ENCODE results near the gene GRK5.

Gene GRK5

GRCh38 chr10:119242186-119242585, 34.8 kb downstream of the GRK5 start:
- no peak overlapping the region for H3K4me3 ChIP-seq (ENCODE audit: low read depth, low read length)
- no peak for DNase-seq (ENCODE audit: low read depth)
- TF ChIP-seq, protein P1, sequence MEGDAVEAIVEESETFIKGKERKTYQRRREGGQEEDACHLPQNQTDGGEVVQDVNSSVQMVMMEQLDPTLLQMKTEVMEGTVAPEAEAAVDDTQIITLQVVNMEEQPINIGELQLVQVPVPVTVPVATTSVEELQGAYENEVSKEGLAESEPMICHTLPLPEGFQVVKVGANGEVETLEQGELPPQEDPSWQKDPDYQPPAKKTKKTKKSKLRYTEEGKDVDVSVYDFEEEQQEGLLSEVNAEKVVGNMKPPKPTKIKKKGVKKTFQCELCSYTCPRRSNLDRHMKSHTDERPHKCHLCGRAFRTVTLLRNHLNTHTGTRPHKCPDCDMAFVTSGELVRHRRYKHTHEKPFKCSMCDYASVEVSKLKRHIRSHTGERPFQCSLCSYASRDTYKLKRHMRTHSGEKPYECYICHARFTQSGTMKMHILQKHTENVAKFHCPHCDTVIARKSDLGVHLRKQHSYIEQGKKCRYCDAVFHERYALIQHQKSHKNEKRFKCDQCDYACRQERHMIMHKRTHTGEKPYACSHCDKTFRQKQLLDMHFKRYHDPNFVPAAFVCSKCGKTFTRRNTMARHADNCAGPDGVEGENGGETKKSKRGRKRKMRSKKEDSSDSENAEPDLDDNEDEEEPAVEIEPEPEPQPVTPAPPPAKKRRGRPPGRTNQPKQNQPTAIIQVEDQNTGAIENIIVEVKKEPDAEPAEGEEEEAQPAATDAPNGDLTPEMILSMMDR (conservative IDR thresholded peaks at IDR 0.05; ENCODE audit: low read depth, low read length), result no peak

DNA sequence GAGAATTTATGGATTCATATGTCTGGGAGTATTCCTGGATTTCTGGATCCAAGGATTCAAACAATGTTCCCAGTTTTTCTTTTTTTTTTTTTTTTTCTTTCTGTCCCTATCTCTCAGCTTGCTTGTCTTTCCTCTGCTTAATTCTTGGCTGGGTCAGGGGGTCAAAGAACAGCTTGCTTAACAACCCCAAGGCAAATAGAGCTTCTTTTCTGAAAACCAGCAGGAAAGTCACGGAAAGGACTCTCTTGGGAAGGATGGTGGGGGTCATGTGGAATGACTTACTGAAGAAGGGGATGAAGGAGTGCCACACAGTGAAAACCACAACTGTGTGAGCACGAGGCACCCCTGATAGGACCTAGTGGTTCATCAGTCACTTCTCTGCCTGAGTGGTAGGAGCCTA, 36.1 kb downstream of the GRK5 start:
- H3K4me3 ChIP-seq (ENCODE audit: low read depth, low read length), result no peak overlapping the region
- DNase-seq (ENCODE audit: low read depth), result no peak
- TF ChIP-seq, protein P1 (conservative IDR thresholded peaks at IDR 0.05; ENCODE audit: low read depth, low read length), result no peak

- TF ChIP-seq, protein P1 (conservative IDR thresholded peaks at IDR 0.05; ENCODE audit: low read depth, low read length), result no peak
- H3K4me3 ChIP-seq (ENCODE audit: low read depth, low read length), result no peak overlapping the region
- no peak for DNase-seq (ENCODE audit: low read depth)
Measured at GRCh38 chr10:119243967-119244366, 36.6 kb downstream of the GRK5 start.

DNA sequence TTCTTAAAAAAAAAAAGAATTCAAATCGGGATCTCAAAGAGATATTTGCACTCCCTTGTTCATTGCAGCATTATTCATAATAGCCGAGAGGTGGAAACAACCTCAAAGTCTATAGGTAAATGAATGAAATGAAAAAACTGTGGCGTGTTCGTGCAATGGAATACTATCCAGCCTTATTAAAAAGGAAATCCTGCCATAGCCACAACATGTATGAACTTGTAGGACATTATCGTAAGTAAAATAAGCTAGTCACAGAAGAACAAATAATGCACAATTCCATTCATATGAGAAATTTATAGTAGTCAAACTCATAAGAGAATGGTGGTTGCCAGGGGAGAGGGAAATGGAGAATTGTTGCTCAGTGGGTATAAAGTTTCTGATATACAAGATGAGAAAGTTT, 37.9 kb downstream of the GRK5 start:
- TF ChIP-seq, protein P1 (conservative IDR thresholded peaks at IDR 0.05; ENCODE audit: low read depth, low read length), result no peak
- no peak for DNase-seq (ENCODE audit: low read depth)
- H3K4me3 ChIP-seq (ENCODE audit: low read depth, low read length), result no peak overlapping the region

GRCh38 chr10:119246862-119247549, 39.6 kb downstream of the GRK5 start:
- no peak overlapping the region for H3K4me3 ChIP-seq (ENCODE audit: low read depth, low read length)
- DNase-seq (ENCODE audit: low read depth), result peak; percentile 95
- TF ChIP-seq, protein P1 (conservative IDR thresholded peaks at IDR 0.05; ENCODE audit: low read depth, low read length), result peak; percentile 26

GRCh38 chr10:119247550-119247894, 40.2 kb downstream of the GRK5 start:
- H3K4me3 ChIP-seq (ENCODE audit: low read depth, low read length), result no peak overlapping the region
- DNase-seq (ENCODE audit: low read depth), result no peak
- TF ChIP-seq, protein P1 (conservative IDR thresholded peaks at IDR 0.05; ENCODE audit: low read depth, low read length), result no peak

- no peak overlapping the region for H3K4me3 ChIP-seq (ENCODE audit: low read depth, low read length)
- TF ChIP-seq, protein P1 (conservative IDR thresholded peaks at IDR 0.05; ENCODE audit: low read depth, low read length), result no peak
- no peak for DNase-seq (ENCODE audit: low read depth)
Measured at GRCh38 chr10:119248184-119248583, 40.8 kb downstream of the GRK5 start.

Data from choroid plexus epithelial cell (primary cell).